LNCaP clone FGC (cell line): ENCODE measurements around the gene AGT.

ENCODE experiments used
- DNase-seq: peaks from one replicate; pipeline ENCODE4 v3.0.0-alpha.2; 2011; ENCODE audit warnings: low read depth
- H3K4me3 ChIP-seq: 2 replicates; pipeline ENCODE4 v1.5.1; 2011; ENCODE audit warnings: mild to moderate bottlenecking, low read depth, low read length, control low read depth
- CTCF ChIP-seq: IDR thresholded peaks from 2 replicates; pipeline ENCODE4 v1.5.1; 2012; ENCODE audit warnings: mild to moderate bottlenecking; ENCODE audit not compliant: control insufficient read depth, insufficient read depth; ENCODE audit errors: extremely low read depth

AGT gene

GRCh38 chr1:230698130-230698529 is 15.8 kb downstream of the AGT start:
- no peak for TF ChIP-seq CTCF
- DNase-seq: no peak
- H3K4me3 ChIP-seq: no peak overlapping the region

GRCh38 chr1:230696722-230697437 is 17.0 kb downstream of the AGT start:
- no peak overlapping the region for H3K4me3 ChIP-seq
- TF ChIP-seq CTCF: no peak
- DNase-seq: no peak

- H3K4me3 ChIP-seq: no peak overlapping the region
- DNase-seq: no peak
- no peak for TF ChIP-seq CTCF
These were observed 17.7 kb downstream of the AGT start for GRCh38 chr1:230696218-230696617.

GRCh38 chr1:230694991-230695390 is 18.9 kb downstream of the AGT start:
- DNase-seq: no peak
- no peak overlapping the region for H3K4me3 ChIP-seq
- no peak for TF ChIP-seq CTCF

GRCh38 chr1:230694464-230694863 is 19.5 kb downstream of the AGT start:
- H3K4me3 ChIP-seq: no peak overlapping the region
- TF ChIP-seq CTCF: no peak
- no peak for DNase-seq

- TF ChIP-seq CTCF: no peak
- H3K4me3 ChIP-seq: no peak overlapping the region
- no peak for DNase-seq
These were observed 20.1 kb downstream of the AGT start for GRCh38 chr1:230693777-230694176.

GRCh38 chr1:230693221-230693620 is 20.7 kb downstream of the AGT start:
- no peak for TF ChIP-seq CTCF
- H3K4me3 ChIP-seq: no peak overlapping the region
- DNase-seq: no peak
